Activated naive CD4-positive, alpha-beta T cell treated with anti-CD3 and anti-CD28 coated beads, Interleukin-2, amount 50 U/mL, for 72 hours (primary cell): ENCODE results near the gene TKT. TPM values are rescaled to one million over a fixed set of nuclear protein-coding genes. Genes with fewer than 3 reads are reported as not detected.
"Not testable (repeated sequence)": the region's sequence is repeated elsewhere in the genome, so short reads cannot be mapped to it uniquely, and the experiment has no call there.

Experiments
- ATAC-seq, 2 donors: fragments of 150-1000 bp; cut with Tn5 transposase; 2 replicates each; pipeline ENCODE4 v1.10.0; 2021; ENCODE audit warnings: mild to moderate bottlenecking in 2 of 2, moderate library complexity in 2 of 2
- DNase-seq, 2 donors: peaks; one replicate each; pipeline ENCODE4 v3.0.0; 2021 to 2022; ENCODE audit warnings: low spot score in 2 of 2
- H3K27ac Mint-ChIP-seq, 2 donors: one replicate each; pipeline ENCODE4 v1.8.0; 2022; ENCODE audit warnings: mild to moderate bottlenecking in 2 of 2, mixed read lengths in 2 of 2
- H3K36me3 Mint-ChIP-seq, 2 donors: one replicate each; pipeline ENCODE4 v1.8.0; 2022; ENCODE audit warnings: mixed read lengths in 2 of 2
- H3K9me3 Mint-ChIP-seq, 2 donors: one replicate each; pipeline ENCODE4 v1.8.0; 2022; ENCODE audit warnings: mixed read lengths in 2 of 2
- total RNA-seq, 2 donors: library from RNA; stranded (reverse); gene quantifications; one replicate each; pipeline ENCODE4 v1.2.3, GENCODE V29; 2022

The TKT gene
- total RNA-seq, 2 donors from 2014 or later = 258 to 359 TPM

GRCh38 chr3:53269193-53269592 lies 13.4 kb upstream of the TKT start:
- not testable (repeated sequence) for H3K27ac Mint-ChIP-seq, ATAC-seq, H3K36me3 Mint-ChIP-seq, H3K9me3 Mint-ChIP-seq, DNase-seq

GRCh38 chr3:53267766-53268165 lies 11.9 kb upstream of the TKT start:
- no peak for ATAC-seq
- Mint-ChIP-seq H3K9me3 (no peaks in the 10 kb centered on the region), H3K27ac (no peak overlapping the region), H3K36me3 (no peaks in the 10 kb centered on the region)
- no peak for DNase-seq

GRCh38 chr3:53264718-53265117 lies 8.9 kb upstream of the TKT start:
- DNase-seq (no peak), ATAC-seq (no peak)
- no peaks in the 10 kb centered on the region for H3K9me3 Mint-ChIP-seq
- no peak overlapping the region for H3K27ac Mint-ChIP-seq
- H3K36me3 Mint-ChIP-seq = no peaks in the 10 kb centered on the region

- Mint-ChIP-seq H3K27ac (no peak overlapping the region), H3K9me3 (no peaks in the 10 kb centered on the region), H3K36me3 (no peaks in the 10 kb centered on the region)
- ATAC-seq (no peak), DNase-seq (no peak)
Measured at GRCh38 chr3:53263907-53264306, 8.1 kb upstream of the TKT start.

- DNase-seq = no peak
- H3K36me3 Mint-ChIP-seq = no peaks in the 10 kb centered on the region
- no peak for ATAC-seq
- H3K9me3 Mint-ChIP-seq = no peaks in the 10 kb centered on the region
- no peak overlapping the region for H3K27ac Mint-ChIP-seq
Measured at GRCh38 chr3:53261712-53262111, 5.9 kb upstream of the TKT start.

GRCh38 chr3:53260286-53260785 lies 4.5 kb upstream of the TKT start:
- Mint-ChIP-seq H3K36me3 (no peaks in the 10 kb centered on the region), H3K9me3 (no peaks in the 10 kb centered on the region), H3K27ac (no peak overlapping the region)
- ATAC-seq = no peak
- no peak for DNase-seq

GRCh38 chr3:53259427-53260259 lies 3.8 kb upstream of the TKT start:
- no peaks in the 10 kb centered on the region for H3K9me3 Mint-ChIP-seq
- ATAC-seq (no peak), DNase-seq (no peak)
- H3K36me3 Mint-ChIP-seq = peaks cover 2 to 6% of the 10 kb centered on the region in 2 donors
- no peak overlapping the region for H3K27ac Mint-ChIP-seq

GRCh38 chr3:53258600-53259426 lies 3.0 kb upstream of the TKT start:
- DNase-seq = no peak
- Mint-ChIP-seq H3K36me3 (peaks cover 5 to 14% of the 10 kb centered on the region in 2 donors), H3K27ac (no peak overlapping the region), H3K9me3 (no peaks in the 10 kb centered on the region)
- no peak for ATAC-seq

- peaks cover 5 to 21% of the 10 kb centered on the region in 2 donors for H3K36me3 Mint-ChIP-seq
- ATAC-seq (no peak), DNase-seq (no peak)
- no peak overlapping the region for H3K27ac Mint-ChIP-seq
- H3K9me3 Mint-ChIP-seq = no peaks in the 10 kb centered on the region
Measured at GRCh38 chr3:53257465-53257864, 1.6 kb upstream of the TKT start.

- no peaks in the 10 kb centered on the region for H3K9me3 Mint-ChIP-seq
- peaks cover 5 to 21% of the 10 kb centered on the region in 2 donors for H3K36me3 Mint-ChIP-seq
- H3K27ac Mint-ChIP-seq = no peak overlapping the region
- ATAC-seq = no peak
- DNase-seq = no peak
Measured at GRCh38 chr3:53256704-53257055, 858 bp upstream of the TKT start.

- peaks cover 5 to 21% of the 10 kb centered on the region in 2 donors for H3K36me3 Mint-ChIP-seq
- ATAC-seq (peak; percentile 65 to 73), DNase-seq (peak; percentile 46 to 66)
- H3K9me3 Mint-ChIP-seq = no peaks in the 10 kb centered on the region
- peak overlapping the region; percentile 79 to 85 for H3K27ac Mint-ChIP-seq
Measured at GRCh38 chr3:53255423-53255774, 423 bp downstream of the TKT start.

- ATAC-seq = peak; percentile 60 to 63
- H3K27ac Mint-ChIP-seq = peak overlapping the region; percentile 79 to 85
- H3K9me3 Mint-ChIP-seq = no peaks in the 10 kb centered on the region
- peaks cover 5 to 21% of the 10 kb centered on the region in 2 donors for H3K36me3 Mint-ChIP-seq
- DNase-seq = peak; percentile 61 to 72
Measured at GRCh38 chr3:53254509-53255422, 1.1 kb downstream of the TKT start.

GRCh38 chr3:53253707-53254508 lies 1.9 kb downstream of the TKT start:
- DNase-seq (no peak), ATAC-seq (no peak)
- Mint-ChIP-seq H3K9me3 (no peaks in the 10 kb centered on the region), H3K36me3 (peaks cover 5 to 21% of the 10 kb centered on the region in 2 donors), H3K27ac (peak overlapping the region; percentile 68 to 85)

- ATAC-seq, H3K9me3 Mint-ChIP-seq, DNase-seq: not testable (repeated sequence)
- peak overlapping the region; percentile 30 to 76 for H3K27ac Mint-ChIP-seq
- H3K36me3 Mint-ChIP-seq = peaks cover 5 to 22% of the 10 kb centered on the region in 2 donors
Measured at GRCh38 chr3:53252947-53253322, 2.9 kb downstream of the TKT start.

GRCh38 chr3:53252096-53252946 lies 3.5 kb downstream of the TKT start:
- ATAC-seq = no peak
- no peak for DNase-seq
- Mint-ChIP-seq H3K27ac (peak overlapping the region; percentile 13 to 76), H3K9me3 (no peaks in the 10 kb centered on the region), H3K36me3 (peaks cover 5 to 26% of the 10 kb centered on the region in 2 donors)
